Measurements from ENCODE around the gene METAP1.

METAP1 gene

GRCh38 chr4:98995183-98996055, at the start of gene METAP1:
Gene METAP1, plus strand, starts transcription at chr4:98995721. Its CDS starts 33 bp downstream, at chr4:98995754.
- Mint-ChIP-seq H3K27me3 (peaks cover 3% of the 10 kb centered on the region), H3K4me3 (peak within 1 kb of the TSS; percentile 86), H3K9me3 (no peaks in the 10 kb centered on the region), H3K36me3 (ENCODE audit: low read depth) (no peaks in the 10 kb centered on the region), H3K4me1 (ENCODE audit: low read depth) (peaks cover 27% of the 10 kb centered on the region), H3K27ac (peak within 1 kb of the TSS; percentile 94)
- intact Hi-C loops (cut with micrococcal nuclease), result loop anchor here (1.0 to 10.0 kb wide), 5 partner anchors 61 to 959 kb away; partner anchors contain the start of genes EIF4E, H2AZ1, RAP1GDS1 and TRMT10A

DNA sequence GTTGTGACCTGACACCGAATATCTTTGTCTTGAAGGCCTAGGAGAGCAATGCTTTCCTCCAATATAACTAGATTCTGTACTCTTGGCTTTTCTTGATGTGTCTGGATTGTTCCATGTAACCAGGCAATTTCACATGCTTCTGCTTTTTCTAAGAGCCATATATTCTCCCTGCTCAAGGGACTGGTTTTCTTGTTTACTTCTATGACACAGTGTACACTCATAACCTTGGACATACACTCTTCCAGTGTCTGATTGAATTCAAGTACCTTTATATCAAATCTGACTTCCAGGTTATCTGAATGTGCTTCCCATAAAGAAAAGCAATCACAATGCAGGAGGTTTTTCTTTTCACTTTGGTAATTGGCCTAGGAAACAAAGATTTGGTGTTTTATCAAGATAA, 49.2 kb upstream of the METAP1 start:
- Mint-ChIP-seq H3K36me3 (ENCODE audit: low read depth) (no peaks in the 10 kb centered on the region), H3K27me3 (no peaks in the 10 kb centered on the region), H3K4me1 (ENCODE audit: low read depth) (no peaks in the 10 kb centered on the region), H3K9me3 (no peaks in the 10 kb centered on the region), H3K27ac (no peak overlapping the region), H3K4me3 (no peak overlapping the region)
- intact Hi-C loops (cut with micrococcal nuclease), result no loop called here

DNA sequence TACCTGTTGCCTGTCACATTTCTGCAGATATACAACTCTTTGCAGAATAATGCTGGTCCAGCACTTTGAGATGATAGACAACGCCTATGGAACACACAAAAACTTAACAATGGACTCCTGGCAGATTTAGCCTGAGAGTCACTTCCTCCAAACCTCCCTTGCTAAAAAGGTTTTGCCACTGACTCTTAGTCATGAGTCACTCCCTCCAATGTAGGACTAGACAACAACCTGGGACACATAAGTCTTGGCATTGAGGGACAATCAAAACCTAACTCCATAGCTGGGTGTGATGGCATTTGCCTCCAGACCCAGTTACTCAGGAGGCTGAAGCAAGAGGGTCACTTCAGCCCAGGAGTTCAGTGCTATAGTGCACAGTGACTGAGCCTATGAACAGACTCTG, 44.6 kb upstream of the METAP1 start:
- H3K4me3 Mint-ChIP-seq, result no peak overlapping the region
- H3K27me3 Mint-ChIP-seq, result no peaks in the 10 kb centered on the region
- intact Hi-C loops (cut with micrococcal nuclease), result no loop called here
- H3K9me3 Mint-ChIP-seq, result no peaks in the 10 kb centered on the region
- H3K27ac Mint-ChIP-seq, result no peak overlapping the region
- H3K36me3 Mint-ChIP-seq (ENCODE audit: low read depth), result no peaks in the 10 kb centered on the region
- H3K4me1 Mint-ChIP-seq (ENCODE audit: low read depth), result no peaks in the 10 kb centered on the region

- Mint-ChIP-seq H3K4me3 (no peak overlapping the region), H3K27ac (no peak overlapping the region), H3K9me3 (no peaks in the 10 kb centered on the region), H3K27me3 (no peaks in the 10 kb centered on the region), H3K4me1 (ENCODE audit: low read depth) (no peaks in the 10 kb centered on the region), H3K36me3 (ENCODE audit: low read depth) (no peaks in the 10 kb centered on the region)
- intact Hi-C loops (cut with micrococcal nuclease), result no loop called here
Measured at GRCh38 chr4:98951710-98952109, 43.8 kb upstream of the METAP1 start.

DNA sequence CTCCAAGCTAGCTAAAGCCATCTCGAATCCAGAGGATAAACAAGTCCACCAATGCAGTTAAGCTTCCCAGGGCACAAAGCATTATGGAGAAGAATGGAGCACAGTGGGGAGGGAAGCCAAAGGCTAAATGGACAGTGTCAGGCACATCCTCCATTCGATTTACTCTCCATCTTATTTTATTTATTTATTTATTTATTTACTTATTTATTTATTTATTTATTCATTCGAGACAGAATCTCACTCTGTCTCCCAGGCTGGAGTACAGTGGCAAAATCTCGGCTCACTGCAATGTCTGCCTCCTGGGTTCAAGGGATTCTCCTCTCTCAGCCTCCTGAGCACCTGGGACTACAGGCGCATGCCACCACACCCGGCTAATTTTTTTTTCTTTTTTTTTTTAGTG, 40.3 kb upstream of the METAP1 start:
- H3K9me3 Mint-ChIP-seq, result no peaks in the 10 kb centered on the region
- H3K4me3 Mint-ChIP-seq, result no peak overlapping the region
- no peaks in the 10 kb centered on the region for H3K27me3 Mint-ChIP-seq
- intact Hi-C loops (cut with micrococcal nuclease), result no loop called here
- no peaks in the 10 kb centered on the region for H3K4me1 Mint-ChIP-seq (ENCODE audit: low read depth)
- H3K27ac Mint-ChIP-seq, result no peak overlapping the region
- H3K36me3 Mint-ChIP-seq (ENCODE audit: low read depth), result no peaks in the 10 kb centered on the region

DNA sequence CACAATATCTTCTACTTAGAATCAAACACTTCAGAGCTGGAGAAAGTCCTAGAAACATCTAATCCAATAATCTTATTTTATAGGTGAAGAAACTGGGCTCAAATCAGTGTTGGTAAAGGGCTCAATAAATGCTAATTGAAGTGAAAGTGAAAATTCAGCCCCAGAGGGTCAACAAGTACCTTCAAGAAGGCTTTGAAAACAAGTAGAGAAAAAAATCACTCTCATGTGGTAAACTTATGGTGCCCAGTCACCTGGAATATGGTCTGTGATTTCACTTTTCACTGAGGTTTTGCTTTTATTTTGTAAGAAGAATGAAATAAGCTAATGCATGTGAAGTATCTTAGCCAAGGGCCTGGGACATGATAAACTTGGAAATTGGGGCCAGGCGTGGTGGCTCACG, 37.5 kb upstream of the METAP1 start:
- Mint-ChIP-seq H3K27me3 (no peaks in the 10 kb centered on the region), H3K36me3 (ENCODE audit: low read depth) (no peaks in the 10 kb centered on the region), H3K4me1 (ENCODE audit: low read depth) (no peaks in the 10 kb centered on the region), H3K27ac (no peak overlapping the region), H3K4me3 (no peak overlapping the region), H3K9me3 (no peaks in the 10 kb centered on the region)
- intact Hi-C loops (cut with micrococcal nuclease), result no loop called here

DNA sequence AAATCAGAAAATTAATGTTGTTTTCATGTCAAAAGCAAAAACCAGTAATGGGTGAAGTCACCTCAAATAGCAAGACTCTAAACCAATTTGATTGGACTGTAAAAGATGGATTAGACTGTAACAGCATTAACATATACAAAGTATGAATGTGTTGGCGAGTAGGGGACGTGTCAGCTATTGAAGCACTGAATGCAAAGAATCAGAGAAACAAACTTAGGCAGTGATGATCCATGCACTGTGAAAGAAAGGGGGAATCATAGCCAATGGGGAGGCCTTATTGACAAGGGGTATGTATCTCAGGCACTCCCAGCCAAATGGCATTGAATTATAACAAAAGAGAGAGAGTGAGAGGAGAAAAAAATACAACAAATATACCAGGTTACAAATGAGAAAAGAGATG, 36.1 kb upstream of the METAP1 start:
- no peak overlapping the region for H3K27ac Mint-ChIP-seq
- H3K9me3 Mint-ChIP-seq, result no peaks in the 10 kb centered on the region
- no peaks in the 10 kb centered on the region for H3K36me3 Mint-ChIP-seq (ENCODE audit: low read depth)
- H3K4me1 Mint-ChIP-seq (ENCODE audit: low read depth), result no peaks in the 10 kb centered on the region
- intact Hi-C loops (cut with micrococcal nuclease), result no loop called here
- no peak overlapping the region for H3K4me3 Mint-ChIP-seq
- no peaks in the 10 kb centered on the region for H3K27me3 Mint-ChIP-seq

GRCh38 chr4:98961770-98962169, 33.8 kb upstream of the METAP1 start:
- Mint-ChIP-seq H3K27ac (no peak overlapping the region), H3K4me1 (ENCODE audit: low read depth) (peaks cover 5% of the 10 kb centered on the region), H3K36me3 (ENCODE audit: low read depth) (no peaks in the 10 kb centered on the region), H3K9me3 (peaks cover 8% of the 10 kb centered on the region), H3K27me3 (no peaks in the 10 kb centered on the region), H3K4me3 (no peak overlapping the region)
- intact Hi-C loops (cut with micrococcal nuclease), result no loop called here

DNA sequence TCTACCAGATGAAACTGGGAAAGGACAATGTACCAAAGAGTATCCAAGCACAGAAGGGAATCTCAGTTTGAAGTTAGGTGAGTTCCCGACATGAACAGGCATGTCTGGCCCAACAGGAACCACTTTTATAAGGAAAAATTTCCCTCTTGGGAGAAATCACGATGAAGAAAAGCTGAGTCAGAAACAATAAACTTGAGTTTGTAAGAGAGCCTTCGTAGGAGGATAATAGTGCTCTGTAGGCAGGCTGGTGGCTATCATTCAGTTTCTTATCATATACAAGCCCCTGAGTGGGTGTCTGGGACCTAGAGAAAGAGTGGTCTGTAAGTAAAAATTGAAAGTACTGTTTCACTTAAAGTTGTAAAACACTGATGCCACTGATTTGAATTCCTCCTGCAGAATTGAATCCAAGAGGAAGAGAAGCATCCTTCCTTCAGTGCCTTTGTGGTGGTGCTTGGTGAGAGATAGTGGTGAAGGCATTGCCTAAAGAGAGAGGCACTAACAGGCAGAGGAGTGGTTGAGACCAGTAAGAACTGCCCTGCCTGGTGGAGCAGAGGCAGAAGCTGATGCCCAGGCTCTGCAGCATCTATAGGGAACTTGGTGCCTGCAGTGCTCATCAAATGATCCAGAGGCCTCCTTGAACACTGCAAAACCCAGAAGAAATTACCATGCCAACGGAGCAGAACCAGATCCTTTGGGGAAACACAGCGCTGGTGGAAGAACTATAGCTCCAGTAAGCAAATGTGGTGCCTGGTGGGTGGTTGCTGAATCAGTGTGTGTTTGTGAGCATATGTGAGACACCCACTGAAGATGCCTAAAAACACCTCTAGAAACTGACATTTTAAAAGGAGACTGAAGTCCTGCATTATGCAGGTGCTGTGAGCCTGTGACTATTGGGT, 31.7 kb upstream of the METAP1 start:
- Mint-ChIP-seq H3K27ac (no peak overlapping the region), H3K9me3 (peaks cover 8% of the 10 kb centered on the region), H3K4me3 (no peak overlapping the region), H3K27me3 (no peaks in the 10 kb centered on the region), H3K36me3 (ENCODE audit: low read depth) (no peaks in the 10 kb centered on the region), H3K4me1 (ENCODE audit: low read depth) (peaks cover 5% of the 10 kb centered on the region)
- intact Hi-C loops (cut with micrococcal nuclease), result no loop called here

DNA sequence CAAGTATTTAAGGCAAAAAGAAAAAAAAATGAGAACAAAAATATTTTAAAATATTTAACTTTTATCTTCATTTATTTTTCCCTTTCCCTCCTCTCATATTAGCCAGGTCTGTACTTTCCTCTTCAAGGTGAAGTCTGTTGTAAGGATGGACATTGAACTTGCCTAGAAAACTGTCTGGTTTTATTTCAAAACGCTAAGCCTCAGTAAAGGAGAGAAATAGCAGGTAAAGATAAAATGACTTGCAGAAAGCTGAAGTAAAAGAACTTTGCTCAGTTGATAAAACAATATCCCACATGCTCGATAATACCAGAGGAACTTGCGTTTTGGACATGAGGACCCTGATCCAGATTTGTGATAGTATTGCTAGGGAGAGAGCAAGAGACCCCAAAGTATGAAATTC, 28.6 kb upstream of the METAP1 start:
- Mint-ChIP-seq H3K27me3 (no peaks in the 10 kb centered on the region), H3K36me3 (ENCODE audit: low read depth) (no peaks in the 10 kb centered on the region), H3K4me3 (no peak overlapping the region), H3K9me3 (peaks cover 8% of the 10 kb centered on the region), H3K4me1 (ENCODE audit: low read depth) (peaks cover 5% of the 10 kb centered on the region), H3K27ac (no peak overlapping the region)
- intact Hi-C loops (cut with micrococcal nuclease), result no loop called here

DNA sequence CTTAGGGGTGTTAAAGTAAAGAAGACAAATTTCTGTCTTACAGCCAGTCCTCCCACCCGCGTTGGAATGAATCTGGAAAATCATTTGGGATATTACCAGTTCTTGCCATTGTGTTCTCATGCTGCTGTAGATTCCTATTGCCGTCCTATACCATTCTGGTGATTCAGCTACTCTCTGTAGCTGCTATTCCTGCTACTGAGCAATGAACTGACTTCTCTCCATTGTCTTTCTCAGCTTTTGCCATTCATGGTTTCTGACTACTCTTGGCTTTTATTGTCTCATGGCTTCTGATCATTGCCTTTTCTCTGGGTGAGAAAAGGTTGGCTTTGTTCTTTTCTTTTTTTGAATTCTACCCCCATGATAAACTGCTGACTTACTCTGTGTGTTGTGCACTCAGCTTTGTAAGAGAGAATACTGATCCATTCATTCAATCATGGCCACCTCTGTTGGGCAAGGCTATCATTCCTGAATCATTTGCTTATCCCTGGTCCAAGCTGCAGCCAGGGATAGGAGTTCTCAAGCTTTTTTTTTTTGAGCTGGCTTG, 27.7 kb upstream of the METAP1 start:
- intact Hi-C loops (cut with micrococcal nuclease), result no loop called here
- Mint-ChIP-seq H3K27ac (no peak overlapping the region), H3K9me3 (peaks cover 8% of the 10 kb centered on the region), H3K27me3 (no peaks in the 10 kb centered on the region), H3K36me3 (ENCODE audit: low read depth) (no peaks in the 10 kb centered on the region), H3K4me1 (ENCODE audit: low read depth) (peaks cover 5% of the 10 kb centered on the region), H3K4me3 (no peak overlapping the region)

DNA sequence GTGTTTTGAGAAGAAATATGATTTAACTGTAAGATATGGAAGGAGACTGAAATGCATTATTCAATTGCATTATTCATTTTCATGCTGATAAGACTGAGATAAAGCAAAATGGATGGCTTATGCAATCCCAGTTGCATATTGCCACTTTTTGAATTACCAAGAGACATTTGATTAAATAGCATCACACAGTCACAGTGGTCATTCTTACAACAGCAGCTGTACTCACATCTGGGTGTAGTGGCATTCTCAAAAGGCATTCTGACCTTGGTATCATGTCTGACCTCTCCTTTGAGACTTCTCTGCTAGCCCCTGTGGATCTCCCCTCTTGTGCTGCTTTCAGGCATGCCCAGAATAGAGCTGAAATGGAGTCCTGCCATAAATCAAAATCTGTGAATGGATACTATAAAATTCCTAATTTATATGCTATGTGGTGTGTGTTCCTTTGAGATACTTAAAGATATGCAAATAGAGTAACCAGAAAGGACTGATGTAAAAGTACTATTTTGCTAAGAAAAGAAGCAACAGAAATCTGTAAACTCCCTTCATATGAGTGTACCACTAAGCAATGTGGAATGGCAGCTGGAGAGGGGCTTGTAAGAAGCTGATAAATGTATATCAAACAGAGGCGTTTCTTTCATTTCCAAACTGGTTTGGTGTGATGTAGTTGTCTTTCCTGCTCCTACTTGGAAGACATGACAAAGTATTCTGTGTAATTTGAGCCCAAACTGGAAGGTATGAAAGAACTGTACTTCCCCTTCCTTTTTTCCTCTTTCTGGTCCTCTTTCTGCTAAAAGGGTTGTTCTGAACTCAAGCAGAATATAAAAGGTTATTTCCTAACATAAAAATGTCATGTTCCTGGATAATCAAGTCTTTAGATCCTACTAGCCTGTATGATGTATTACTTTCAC, 25.4 kb upstream of the METAP1 start:
- H3K4me1 Mint-ChIP-seq (ENCODE audit: low read depth), result no peaks in the 10 kb centered on the region
- H3K9me3 Mint-ChIP-seq, result peaks cover 2% of the 10 kb centered on the region
- no peaks in the 10 kb centered on the region for H3K36me3 Mint-ChIP-seq (ENCODE audit: low read depth)
- no peak overlapping the region for H3K4me3 Mint-ChIP-seq
- intact Hi-C loops (cut with micrococcal nuclease), result no loop called here
- no peak overlapping the region for H3K27ac Mint-ChIP-seq
- H3K27me3 Mint-ChIP-seq, result no peaks in the 10 kb centered on the region

GRCh38 chr4:98976716-98977115, 18.8 kb upstream of the METAP1 start:
- intact Hi-C loops (cut with micrococcal nuclease), result no loop called here
- H3K4me3 Mint-ChIP-seq, result no peak overlapping the region
- no peak overlapping the region for H3K27ac Mint-ChIP-seq
- no peaks in the 10 kb centered on the region for H3K36me3 Mint-ChIP-seq (ENCODE audit: low read depth)
- H3K27me3 Mint-ChIP-seq, result no peaks in the 10 kb centered on the region
- no peaks in the 10 kb centered on the region for H3K4me1 Mint-ChIP-seq (ENCODE audit: low read depth)
- H3K9me3 Mint-ChIP-seq, result no peaks in the 10 kb centered on the region

All from dendritic cell treated with granulocyte-macrophage colony-stimulating factor and Interleukin-4, amounts not matched to agents 40 ng/mL and 50 ng/mL, for 4 days (primary cell).